ENCODE results near the gene SETD1B. TPM values are rescaled to one million over a fixed set of nuclear protein-coding genes. Genes with fewer than 3 reads are reported as not detected.

The SETD1B gene
- total and polyA plus RNA-seq, 2 donors (not counting 1 experiment from before 2014, with no cell fraction given), result 7.9 to 61.4 TPM

DNA sequence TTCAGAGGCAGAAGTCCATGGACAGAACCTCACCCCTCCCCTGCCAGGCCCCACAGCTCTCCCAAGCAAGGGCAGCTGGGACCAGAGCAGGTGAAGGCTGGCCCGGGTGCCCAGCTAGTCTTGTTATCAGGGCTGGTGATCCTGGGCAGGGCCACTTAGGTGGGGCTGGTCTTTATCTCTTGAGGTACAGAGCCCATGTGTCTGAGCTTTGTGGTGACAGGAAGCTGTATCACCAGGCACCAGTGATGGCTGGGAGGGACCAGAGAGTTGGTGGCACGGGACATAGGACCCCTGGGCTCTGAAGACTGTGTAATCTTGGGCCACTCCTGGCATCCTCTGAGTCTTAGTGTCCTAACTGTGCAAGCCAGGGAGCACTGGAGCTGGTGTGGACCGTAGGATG lies 67.7 kb downstream of the SETD1B start:
- intact Hi-C loops (cut with micrococcal nuclease), result no loop called here
- POLR2A ChIA-PET, result no interaction called here
- Mint-ChIP-seq H3K4me1 (peaks cover 3% of the 10 kb centered on the region), H3K27ac (no peak overlapping the region), H3K9me3 (ENCODE audit: insufficient read depth) (no peaks in the 10 kb centered on the region), H3K27me3 (no peaks in the 10 kb centered on the region), H3K4me3 (no peak overlapping the region)
- Histone ChIP-seq H4K20me1 (ENCODE audit: control insufficient read depth, insufficient read depth, low read length, poor library complexity, severe bottlenecking) (no peaks in the 10 kb centered on the region), H3K9ac (ENCODE audit: low read length) (no peak overlapping the region), H3K79me2 (ENCODE audit: control insufficient read depth, insufficient read depth, low read length) (no peaks in the 10 kb centered on the region), H3K4me2 (replicated peaks; ENCODE audit: low read depth, low read length, poor library complexity, severe bottlenecking) (no peak overlapping the region), H3K9me3 (ENCODE audit: control extremely low read depth in 1 of 3, control insufficient read depth in 2 of 3, insufficient read depth in 1 of 3, low read length in 2 of 3) (no peaks in the 10 kb centered on the region), H3K4me1 (ENCODE audit: control insufficient read depth in 2 of 2, insufficient read depth in 2 of 2, low read length in 2 of 2) (peaks cover 0 to 5% of the 10 kb centered on the region in 2 donors), H3K36me3 (replicated peaks in 1 of 2; ENCODE audit: control extremely low read depth in 1 of 2, control insufficient read depth in 1 of 2, extremely low read depth in 1 of 2, insufficient read depth in 2 of 2, low read length in 1 of 2) (no peaks in the 10 kb centered on the region), H3K27me3 (replicated peaks in 1 of 4; ENCODE audit: control extremely low read depth in 1 of 4, control insufficient read depth in 3 of 4, insufficient read depth in 4 of 4, low read length in 3 of 4) (no peaks in the 10 kb centered on the region), H3K27ac (ENCODE audit: low read length in 2 of 2) (no peak overlapping the region), H2AFZ (ENCODE audit: insufficient read depth, low read depth, low read length, poor library complexity, severe bottlenecking) (no peak overlapping the region), H3K4me3 (ENCODE audit: control extremely low read depth in 1 of 5, extremely low read depth in 1 of 5, insufficient read depth in 1 of 5, low read depth in 2 of 5, low read length in 4 of 5) (no peak overlapping the region)
- DNase-seq (no peak), ATAC-seq (ENCODE audit: low read depth) (no peak)
- CTCF ChIA-PET, result no interaction called here
- TF ChIP-seq, protein P1, sequence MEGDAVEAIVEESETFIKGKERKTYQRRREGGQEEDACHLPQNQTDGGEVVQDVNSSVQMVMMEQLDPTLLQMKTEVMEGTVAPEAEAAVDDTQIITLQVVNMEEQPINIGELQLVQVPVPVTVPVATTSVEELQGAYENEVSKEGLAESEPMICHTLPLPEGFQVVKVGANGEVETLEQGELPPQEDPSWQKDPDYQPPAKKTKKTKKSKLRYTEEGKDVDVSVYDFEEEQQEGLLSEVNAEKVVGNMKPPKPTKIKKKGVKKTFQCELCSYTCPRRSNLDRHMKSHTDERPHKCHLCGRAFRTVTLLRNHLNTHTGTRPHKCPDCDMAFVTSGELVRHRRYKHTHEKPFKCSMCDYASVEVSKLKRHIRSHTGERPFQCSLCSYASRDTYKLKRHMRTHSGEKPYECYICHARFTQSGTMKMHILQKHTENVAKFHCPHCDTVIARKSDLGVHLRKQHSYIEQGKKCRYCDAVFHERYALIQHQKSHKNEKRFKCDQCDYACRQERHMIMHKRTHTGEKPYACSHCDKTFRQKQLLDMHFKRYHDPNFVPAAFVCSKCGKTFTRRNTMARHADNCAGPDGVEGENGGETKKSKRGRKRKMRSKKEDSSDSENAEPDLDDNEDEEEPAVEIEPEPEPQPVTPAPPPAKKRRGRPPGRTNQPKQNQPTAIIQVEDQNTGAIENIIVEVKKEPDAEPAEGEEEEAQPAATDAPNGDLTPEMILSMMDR (IDR thresholded peaks at IDR 0.05), result no peak
- no peak for TF ChIP-seq EZH2 (IDR thresholded peaks at IDR 0.05; ENCODE audit: borderline replicate concordance, insufficient read depth, low read depth, low read length, poor library complexity, severe bottlenecking)
- 76% methylated on average over 2 of the region's 3 CpGs for WGBS (ENCODE audit: insufficient coverage)

DNA sequence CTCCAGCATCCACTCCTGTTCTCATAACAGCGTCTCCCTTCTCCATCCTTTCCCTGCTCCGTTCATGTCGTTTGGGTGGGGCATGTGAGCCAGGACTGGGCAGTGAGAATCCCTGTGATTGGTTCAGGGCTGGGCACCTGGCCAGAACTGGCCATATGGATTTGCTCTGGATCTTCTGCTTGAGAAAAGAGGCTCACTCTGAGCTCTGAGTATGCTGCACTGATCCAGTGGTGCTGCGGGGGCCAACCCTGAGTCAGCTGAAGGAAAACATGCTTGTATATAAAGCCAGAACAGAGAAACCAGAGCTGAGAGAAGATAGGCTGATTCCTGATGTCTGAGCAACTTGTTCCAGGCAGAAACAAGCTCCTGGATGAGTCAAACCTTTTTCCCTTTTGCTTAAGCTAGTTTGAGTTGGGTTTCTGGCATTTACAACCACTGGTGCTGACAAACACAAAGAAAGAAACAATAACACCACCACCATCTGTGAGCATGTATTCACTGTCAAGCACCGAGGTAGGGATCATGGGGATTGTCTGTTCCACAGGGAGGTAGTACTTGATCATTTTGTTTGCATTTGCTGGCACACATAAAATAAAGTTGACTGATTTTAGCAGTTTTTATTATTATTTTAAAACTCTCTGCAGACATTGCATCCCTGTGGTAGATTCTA lies 68.9 kb downstream of the SETD1B start:
- no peak overlapping the region for H3K27ac Mint-ChIP-seq
- Histone ChIP-seq H2AFZ (ENCODE audit: insufficient read depth, low read depth, low read length, poor library complexity, severe bottlenecking) (no peak overlapping the region), H3K4me3 (ENCODE audit: control extremely low read depth in 1 of 5, extremely low read depth in 1 of 5, insufficient read depth in 1 of 5, low read depth in 2 of 5, low read length in 4 of 5) (no peak overlapping the region), H3K4me2 (replicated peaks; ENCODE audit: low read depth, low read length, poor library complexity, severe bottlenecking) (no peak overlapping the region), H3K27me3 (replicated peaks in 1 of 4; ENCODE audit: control extremely low read depth in 1 of 4, control insufficient read depth in 3 of 4, insufficient read depth in 4 of 4, low read length in 3 of 4) (no peaks in the 10 kb centered on the region), H3K4me1 (ENCODE audit: control insufficient read depth in 2 of 2, insufficient read depth in 2 of 2, low read length in 2 of 2) (peaks cover 0 to 5% of the 10 kb centered on the region in 2 donors), H3K79me2 (ENCODE audit: control insufficient read depth, insufficient read depth, low read length) (no peaks in the 10 kb centered on the region), H3K9me3 (ENCODE audit: control extremely low read depth in 1 of 3, control insufficient read depth in 2 of 3, insufficient read depth in 1 of 3, low read length in 2 of 3) (no peaks in the 10 kb centered on the region), H4K20me1 (ENCODE audit: control insufficient read depth, insufficient read depth, low read length, poor library complexity, severe bottlenecking) (no peaks in the 10 kb centered on the region), H3K9ac (ENCODE audit: low read length) (no peak overlapping the region), H3K36me3 (replicated peaks in 1 of 2; ENCODE audit: control extremely low read depth in 1 of 2, control insufficient read depth in 1 of 2, extremely low read depth in 1 of 2, insufficient read depth in 2 of 2, low read length in 1 of 2) (no peaks in the 10 kb centered on the region), H3K27ac (ENCODE audit: low read length in 2 of 2) (no peak overlapping the region)
- no peaks in the 10 kb centered on the region for H3K9me3 Mint-ChIP-seq (ENCODE audit: insufficient read depth)
- peaks cover 3% of the 10 kb centered on the region for H3K4me1 Mint-ChIP-seq
- ChIA-PET POLR2A (no interaction called here), CTCF (no interaction called here)
- H3K4me3 Mint-ChIP-seq, result no peak overlapping the region
- WGBS (ENCODE audit: insufficient coverage), result 77% methylated on average over 4 of the region's 5 CpGs
- ATAC-seq (ENCODE audit: low read depth), result no peak
- TF ChIP-seq EZH2 (IDR thresholded peaks at IDR 0.05; ENCODE audit: borderline replicate concordance, insufficient read depth, low read depth, low read length, poor library complexity, severe bottlenecking), result no peak
- TF ChIP-seq, protein P1 (IDR thresholded peaks at IDR 0.05), result no peak
- intact Hi-C loops (cut with micrococcal nuclease), result no loop called here
- H3K27me3 Mint-ChIP-seq, result no peaks in the 10 kb centered on the region
- no peak for DNase-seq
